DOHH2 (cell line): ENCODE data around the gene KDM4C.

ENCODE experiments used
- H3F3A ChIP-seq: fragments of 200-600 bp; sonication (generic), shearing (Covaris generic); 2 replicates; pipeline ENCODE4 v1.6.0; 2016; ENCODE audit warnings: antibody characterized with exemption, mild to moderate bottlenecking; ENCODE audit not compliant: control insufficient read depth, insufficient read depth
- H3K27ac ChIP-seq: fragments of 200-600 bp; sonication (generic); 2 replicates; pipeline ENCODE4 v1.5.1; 2014; ENCODE audit warnings: low read depth, mild to moderate bottlenecking, low read length, moderate library complexity
- H3K27me3 ChIP-seq: fragments of 200-600 bp; sonication (generic); 2 replicates; pipeline ENCODE4 v1.6.1; 2014; ENCODE audit warnings: mild to moderate bottlenecking, low read length, mixed read lengths; ENCODE audit not compliant: control insufficient read depth
- H3K36me3 ChIP-seq: fragments of 200-600 bp; sonication (generic); 2 replicates; pipeline ENCODE4 v1.6.1; 2014; ENCODE audit warnings: mild to moderate bottlenecking, low read length, moderate library complexity, mixed read lengths; ENCODE audit not compliant: control insufficient read depth
- H3K4me1 ChIP-seq: fragments of 200-600 bp; sonication (generic); 2 replicates; pipeline ENCODE4 v1.6.1; 2014; ENCODE audit warnings: mild to moderate bottlenecking, low read length, mixed read lengths; ENCODE audit not compliant: control insufficient read depth
- H3K4me2 ChIP-seq: fragments of 200-600 bp; sonication (generic); 2 replicates; pipeline ENCODE4 v1.6.0; 2014; ENCODE audit warnings: mild to moderate bottlenecking, low read length, moderate library complexity
- H3K4me3 ChIP-seq: fragments of 200-600 bp; sonication (generic); 2 replicates; pipeline ENCODE4 v1.5.1; 2014; ENCODE audit warnings: mild to moderate bottlenecking, low read length, mixed read lengths
- H3K79me2 ChIP-seq: fragments of 200-600 bp; sonication (generic); 2 replicates; pipeline ENCODE4 v1.6.1; 2014; ENCODE audit warnings: mild to moderate bottlenecking, low read length, mixed read lengths; ENCODE audit not compliant: control insufficient read depth
- H3K9me2 ChIP-seq: fragments of 200-600 bp; sonication (generic); replicated peaks from 2 replicates; pipeline ENCODE4 v1.6.1; 2014; ENCODE audit warnings: mild to moderate bottlenecking, low read length, mixed read lengths; ENCODE audit not compliant: control insufficient read depth
- H3K9me3 ChIP-seq: fragments of 200-600 bp; sonication (generic); 2 replicates; pipeline ENCODE4 v1.6.1; 2014; ENCODE audit warnings: antibody characterized with exemption, low read length, mixed read lengths; ENCODE audit not compliant: control insufficient read depth, insufficient read depth
- H4K20me1 ChIP-seq: fragments of 200-600 bp; sonication (generic); 2 replicates; pipeline ENCODE4 v1.6.0; 2014; ENCODE audit warnings: low read depth, mild to moderate bottlenecking, antibody characterized with exemption, low read length, moderate library complexity; ENCODE audit not compliant: control insufficient read depth, insufficient read depth
- EZH2phosphoT487 ChIP-seq: fragments of 200-600 bp; sonication (generic); IDR thresholded peaks from 2 replicates; pipeline ENCODE4 v1.6.1; 2017; ENCODE audit warnings: borderline replicate concordance, mild to moderate bottlenecking, antibody characterized with exemption, low read length, moderate library complexity, mixed read lengths
- TF ChIP-seq, protein P1 (sequence below): fragments of 200-600 bp; sonication (generic); IDR thresholded peaks from one replicate; pipeline ENCODE4 v1.5.1; 2014; ENCODE audit warnings: antibody characterized with exemption, mild to moderate bottlenecking, low read depth, low read length; ENCODE audit not compliant: poor library complexity, severe bottlenecking

Gene KDM4C

DNA sequence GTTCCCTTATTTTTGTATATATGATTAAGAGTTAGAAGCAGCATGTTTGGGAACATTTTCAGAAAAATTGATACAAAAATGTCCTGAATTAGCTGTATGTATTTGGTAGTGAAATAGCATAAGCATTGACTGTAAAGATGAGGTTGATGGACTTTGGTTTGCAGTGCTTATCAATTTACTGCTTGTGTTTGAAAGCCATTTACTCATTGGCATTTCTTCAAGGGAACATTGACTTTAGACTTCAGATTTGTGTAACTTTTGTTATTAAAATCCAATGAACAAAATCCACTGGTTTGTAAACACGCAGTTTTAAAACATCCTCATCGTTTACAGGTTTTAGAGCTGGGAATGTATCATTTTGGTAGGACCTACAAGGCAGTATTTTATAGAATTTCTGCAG is 61.3 kb downstream of the KDM4C start:
- no peaks in the 10 kb centered on the region for H3K9me3 ChIP-seq
- peaks cover 6% of the 10 kb centered on the region; the same call in 1 of the 2 replicates for H3F3A ChIP-seq
- peaks cover 23% of the 10 kb centered on the region for H3K36me3 ChIP-seq
- H3K4me3 ChIP-seq: no peak overlapping the region
- no peaks in the 10 kb centered on the region for H3K27me3 ChIP-seq
- TF ChIP-seq, protein P1, sequence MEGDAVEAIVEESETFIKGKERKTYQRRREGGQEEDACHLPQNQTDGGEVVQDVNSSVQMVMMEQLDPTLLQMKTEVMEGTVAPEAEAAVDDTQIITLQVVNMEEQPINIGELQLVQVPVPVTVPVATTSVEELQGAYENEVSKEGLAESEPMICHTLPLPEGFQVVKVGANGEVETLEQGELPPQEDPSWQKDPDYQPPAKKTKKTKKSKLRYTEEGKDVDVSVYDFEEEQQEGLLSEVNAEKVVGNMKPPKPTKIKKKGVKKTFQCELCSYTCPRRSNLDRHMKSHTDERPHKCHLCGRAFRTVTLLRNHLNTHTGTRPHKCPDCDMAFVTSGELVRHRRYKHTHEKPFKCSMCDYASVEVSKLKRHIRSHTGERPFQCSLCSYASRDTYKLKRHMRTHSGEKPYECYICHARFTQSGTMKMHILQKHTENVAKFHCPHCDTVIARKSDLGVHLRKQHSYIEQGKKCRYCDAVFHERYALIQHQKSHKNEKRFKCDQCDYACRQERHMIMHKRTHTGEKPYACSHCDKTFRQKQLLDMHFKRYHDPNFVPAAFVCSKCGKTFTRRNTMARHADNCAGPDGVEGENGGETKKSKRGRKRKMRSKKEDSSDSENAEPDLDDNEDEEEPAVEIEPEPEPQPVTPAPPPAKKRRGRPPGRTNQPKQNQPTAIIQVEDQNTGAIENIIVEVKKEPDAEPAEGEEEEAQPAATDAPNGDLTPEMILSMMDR: no peak
- TF ChIP-seq EZH2phosphoT487: no peak
- peaks cover 14% of the 10 kb centered on the region for H3K4me1 ChIP-seq
- H3K9me2 ChIP-seq: no peaks in the 10 kb centered on the region
- no peaks in the 10 kb centered on the region for H3K79me2 ChIP-seq
- H3K27ac ChIP-seq: no peak overlapping the region
- H3K4me2 ChIP-seq: no peak overlapping the region
- H4K20me1 ChIP-seq: no peaks in the 10 kb centered on the region

DNA sequence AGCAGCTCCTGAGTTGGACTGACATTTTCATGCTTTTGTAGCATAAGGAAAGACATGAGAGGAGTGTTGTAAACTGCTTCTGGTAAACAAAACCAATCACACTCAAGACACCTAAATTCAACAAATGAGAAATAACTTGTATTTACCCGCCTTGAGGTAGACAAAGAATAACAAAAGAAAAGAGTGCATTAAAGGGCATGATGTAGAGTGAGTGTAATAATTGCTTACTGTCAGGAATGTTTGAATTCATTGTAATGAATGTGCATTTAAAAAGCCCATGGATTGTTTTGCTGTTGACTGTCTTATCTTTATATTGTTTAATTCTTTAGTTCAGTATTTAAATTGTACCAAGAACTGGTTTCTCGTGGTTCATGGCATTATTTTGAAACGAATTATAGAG is 61.8 kb downstream of the KDM4C start:
- Histone ChIP-seq H3K9me3 (no peaks in the 10 kb centered on the region), H3K27me3 (no peaks in the 10 kb centered on the region), H3K4me3 (no peak overlapping the region), H3K79me2 (no peaks in the 10 kb centered on the region), H3K4me1 (peaks cover 14% of the 10 kb centered on the region), H3K27ac (no peak overlapping the region), H3F3A (peaks cover 6% of the 10 kb centered on the region; the same call in 1 of the 2 replicates), H3K36me3 (peaks cover 21% of the 10 kb centered on the region), H3K4me2 (no peak overlapping the region), H3K9me2 (no peaks in the 10 kb centered on the region), H4K20me1 (no peaks in the 10 kb centered on the region)
- TF ChIP-seq, protein P1: no peak
- TF ChIP-seq EZH2phosphoT487: no peak

DNA sequence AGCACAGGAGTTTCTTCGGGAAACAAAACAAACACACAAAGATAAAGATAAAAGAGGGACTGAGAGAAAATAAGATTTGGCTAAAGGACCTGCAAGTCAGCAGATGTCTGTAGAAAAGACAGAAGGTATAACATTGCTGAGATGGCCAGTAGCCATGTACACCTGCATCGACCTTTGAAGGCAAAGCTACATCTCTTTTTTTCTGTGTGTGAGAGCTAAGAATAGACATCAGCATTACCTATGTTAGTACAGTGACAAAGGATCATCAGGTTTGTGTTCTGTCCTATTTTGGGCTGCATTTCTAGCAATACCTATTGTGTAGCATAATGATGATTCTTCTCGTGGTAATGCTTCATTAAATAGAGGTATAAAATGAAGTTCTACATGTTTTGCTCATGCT is 64.9 kb downstream of the KDM4C start:
- H3K9me3 ChIP-seq: no peaks in the 10 kb centered on the region
- no peak overlapping the region for H3K4me2 ChIP-seq
- no peaks in the 10 kb centered on the region for H3K9me2 ChIP-seq
- peaks cover 18% of the 10 kb centered on the region for H3K36me3 ChIP-seq
- H3K27me3 ChIP-seq: no peaks in the 10 kb centered on the region
- no peak overlapping the region for H3K4me3 ChIP-seq
- no peaks in the 10 kb centered on the region for H4K20me1 ChIP-seq
- no peak overlapping the region for H3K27ac ChIP-seq
- TF ChIP-seq, protein P1: no peak
- TF ChIP-seq EZH2phosphoT487: no peak
- H3K4me1 ChIP-seq: peaks cover 9% of the 10 kb centered on the region
- no peaks in the 10 kb centered on the region for H3K79me2 ChIP-seq
- H3F3A ChIP-seq: no peaks in the 10 kb centered on the region
